IMR-90 (cell line): Measurements from ENCODE around the gene ZNRF4. TPM values are rescaled to one million over a fixed set of nuclear protein-coding genes. Genes with fewer than 3 reads are reported as not detected.

Source experiments
- ATAC-seq: fragments of 200-7000 bp; cut with Tn5 transposase; 2 replicates; pipeline ENCODE4 v1.9.1; 2020; ENCODE audit warnings: low read depth, mild to moderate bottlenecking, moderate library complexity
- BruUV-seq: library from RNA; stranded (reverse); fragments of 400-500 nt; replicated peaks from 2 replicates; lab custom pipeline; 2021; lab: Mats Ljungman, UMichigan
- CTCF ChIA-PET: fragments of 300-600 bp; formaldehyde crosslinking; extraction: SDS; loops from one replicate; lab custom pipeline; 2021; ENCODE audit warnings: antibody characterized with exemption; lab: Yijun Ruan, JAX
- POLR2A ChIA-PET: fragments of 300-600 bp; sonication (Branson Sonifier 250); formaldehyde crosslinking; loops from one replicate; lab custom pipeline; 2022; ENCODE audit warnings: antibody characterized with exemption; ENCODE audit not compliant: unreplicated experiment; lab: Charles Lee
- DNase-seq: peaks from one replicate; pipeline ENCODE4 v3.0.0; 2013
- H2AFZ ChIP-seq: replicated peaks from 2 replicates; pipeline ENCODE3; 2013; ENCODE audit warnings: low read length, mild to moderate bottlenecking; ENCODE audit not compliant: poor library complexity
- H2AK5ac ChIP-seq: 2 replicates; pipeline ENCODE4 v1.6.1; 2013; ENCODE audit warnings: low read depth, low read length, inconsistent platforms
- H2AK9ac ChIP-seq: replicated peaks from 2 replicates; pipeline ENCODE3; 2013; ENCODE audit warnings: mild to moderate bottlenecking, low read depth, low read length, moderate library complexity; ENCODE audit not compliant: poor library complexity
- H2BK120ac ChIP-seq: 2 replicates; pipeline ENCODE4 v1.6.1; 2013; ENCODE audit warnings: low read depth, low read length, inconsistent platforms
- H2BK15ac ChIP-seq: 3 replicates; pipeline ENCODE4 v1.6.1; 2013; ENCODE audit warnings: low read depth, low read length, inconsistent platforms
- H2BK20ac ChIP-seq: 2 replicates; pipeline ENCODE4 v1.6.1; 2013; ENCODE audit warnings: low read depth, mild to moderate bottlenecking, inconsistent platforms, low read length, moderate library complexity
- H2BK5ac ChIP-seq: 2 replicates; pipeline ENCODE4 v1.6.1; 2013; ENCODE audit warnings: mild to moderate bottlenecking, low read depth, low read length, inconsistent platforms; ENCODE audit not compliant: poor library complexity, severe bottlenecking
- H3K14ac ChIP-seq: replicated peaks from 2 replicates; pipeline ENCODE4 v1.6.1; 2013; ENCODE audit warnings: low read depth, low read length, inconsistent platforms
- H3K18ac ChIP-seq: 2 replicates; pipeline ENCODE4 v1.6.1; 2013; ENCODE audit warnings: low read depth, low read length, control low read depth
- H3K23ac ChIP-seq: 2 replicates; pipeline ENCODE4 v1.6.1; 2013; ENCODE audit warnings: low read depth, low read length, inconsistent platforms
- H3K27ac ChIP-seq: 2 replicates; pipeline ENCODE4 v1.5.1; 2013; ENCODE audit warnings: mild to moderate bottlenecking, control low read depth, low read length; ENCODE audit not compliant: insufficient read depth
- H3K27me3 ChIP-seq: 2 replicates; pipeline ENCODE4 v1.6.1; 2013; ENCODE audit warnings: low read length; ENCODE audit not compliant: control insufficient read depth, insufficient read depth
- H3K36me3 ChIP-seq: 2 replicates; pipeline ENCODE4 v1.6.1; 2013; ENCODE audit warnings: low read length, mixed read lengths; ENCODE audit not compliant: control insufficient read depth, insufficient read depth
- H3K4ac ChIP-seq: 2 replicates; pipeline ENCODE4 v1.6.1; 2013; ENCODE audit warnings: low read depth, low read length, inconsistent platforms
- H3K4me1 ChIP-seq: 2 replicates; pipeline ENCODE4 v1.6.1; 2013; ENCODE audit warnings: low read length, mixed read lengths; ENCODE audit not compliant: control insufficient read depth, insufficient read depth
- H3K4me2 ChIP-seq: 2 replicates; pipeline ENCODE4 v1.6.1; 2013; ENCODE audit warnings: low read depth, mild to moderate bottlenecking, control low read depth, low read length, moderate library complexity
- H3K4me3 ChIP-seq: 2 replicates; pipeline ENCODE4 v1.5.1; 2013; ENCODE audit warnings: low read depth, mild to moderate bottlenecking, control low read depth, low read length, moderate library complexity; ENCODE audit not compliant: insufficient read depth
- H3K56ac ChIP-seq: 2 replicates; pipeline ENCODE4 v1.6.1; 2013; ENCODE audit warnings: low read length, inconsistent platforms; ENCODE audit not compliant: insufficient read depth; ENCODE audit errors: extremely low read depth
- H3K79me1 ChIP-seq, 2 experiments: 2 replicates each; pipeline ENCODE4 v1.6.1; 2013; ENCODE audit warnings: low read length in 2 of 2, inconsistent platforms in 1 of 2, low read depth in 1 of 2
- H3K9ac ChIP-seq: 2 replicates; pipeline ENCODE4 v1.6.1; 2013; ENCODE audit warnings: low read depth, low read length, control low read depth
- H3K9me1 ChIP-seq: 2 replicates; pipeline ENCODE4 v1.6.1; 2013; ENCODE audit warnings: low read length, inconsistent platforms; ENCODE audit not compliant: insufficient read depth
- H3K9me3 ChIP-seq: 2 replicates; pipeline ENCODE4 v1.6.1; 2013; ENCODE audit warnings: low read length; ENCODE audit not compliant: control insufficient read depth, insufficient read depth
- H4K20me1 ChIP-seq: 2 replicates; pipeline ENCODE4 v1.6.1; 2013; ENCODE audit warnings: low read length, inconsistent platforms; ENCODE audit not compliant: insufficient read depth
- H4K5ac ChIP-seq: 2 replicates; pipeline ENCODE4 v1.6.1; 2013; ENCODE audit warnings: mild to moderate bottlenecking, low read depth, low read length, control low read depth
- H4K8ac ChIP-seq, 2 experiments: 2 replicates each; pipeline ENCODE4 v1.6.1; 2013; ENCODE audit warnings: low read depth in 2 of 2, low read length in 2 of 2, control low read depth in 1 of 2, inconsistent platforms in 1 of 2
- H4K91ac ChIP-seq: 2 replicates; pipeline ENCODE4 v1.6.1; 2013; ENCODE audit warnings: low read depth, low read length, inconsistent platforms; ENCODE audit not compliant: insufficient read depth
- BHLHE40 ChIP-seq: fragments of 150-350 bp; IDR thresholded peaks from 2 replicates; pipeline ENCODE4 v1.6.1; 2016; ENCODE audit warnings: mild to moderate bottlenecking, low read depth, low read length
- CEBPB ChIP-seq: IDR thresholded peaks from 2 replicates; pipeline ENCODE4 v1.6.1; 2012; ENCODE audit warnings: low read depth, low read length, improper control_type of control experiment
- CHD1 ChIP-seq: IDR thresholded peaks from 2 replicates; pipeline ENCODE4 v1.6.1; 2012; ENCODE audit warnings: low read depth, low read length, improper control_type of control experiment
- CTCF ChIP-seq: conservative IDR thresholded peaks from 2 replicates; pipeline ENCODE4 v1.5.1; 2012; ENCODE audit warnings: mild to moderate bottlenecking, low read depth, low read length, improper control_type of control experiment
- FOS ChIP-seq: fragments of 150-350 bp; IDR thresholded peaks from 2 replicates; pipeline ENCODE4 v1.6.1; 2016; ENCODE audit warnings: low read depth, low read length
- MAFK ChIP-seq: IDR thresholded peaks from 2 replicates; pipeline ENCODE4 v1.6.1; 2012; ENCODE audit warnings: low read depth, low read length, improper control_type of control experiment
- MAZ ChIP-seq: IDR thresholded peaks from 2 replicates; pipeline ENCODE4 v1.6.1; 2012; ENCODE audit warnings: low read depth, mild to moderate bottlenecking, low read length, improper control_type of control experiment, moderate library complexity, borderline replicate concordance
- MXI1 ChIP-seq: IDR thresholded peaks from 2 replicates; pipeline ENCODE4 v1.6.1; 2012; ENCODE audit warnings: low read depth, mild to moderate bottlenecking, low read length, moderate library complexity, borderline replicate concordance
- NFE2L2 ChIP-seq: fragments of 150-350 bp; IDR thresholded peaks from 2 replicates; pipeline ENCODE4 v1.6.1; 2016; ENCODE audit warnings: low read depth, mild to moderate bottlenecking, low read length
- RCOR1 ChIP-seq: IDR thresholded peaks from 2 replicates; pipeline ENCODE4 v1.6.1; 2012; ENCODE audit warnings: mild to moderate bottlenecking, low read length, improper control_type of control experiment; ENCODE audit not compliant: insufficient replicate concordance
- RFX5 ChIP-seq: IDR thresholded peaks from 2 replicates; pipeline ENCODE4 v1.8.0; 2012; ENCODE audit warnings: low read depth, mild to moderate bottlenecking, low read length, moderate library complexity
- SMC3 ChIP-seq: fragments of 150-350 bp; IDR thresholded peaks from 2 replicates; pipeline ENCODE4 v1.6.1; 2016; ENCODE audit warnings: low read depth, mild to moderate bottlenecking, antibody characterized with exemption, low read length, moderate library complexity
- USF2 ChIP-seq: fragments of 150-350 bp; IDR thresholded peaks from 2 replicates; pipeline ENCODE4 v1.6.1; 2017; ENCODE audit warnings: mild to moderate bottlenecking, antibody characterized with exemption, low read length, low read depth
- WGBS, 2 experiments: methylation state at CpG; one replicate each; pipeline versions ENCODE4 v1.1.5 to v1.1.7; 2013; ENCODE audit warnings: missing lambda C conversion rate in 2 of 2; ENCODE audit not compliant: insufficient read length in 1 of 2; ENCODE audit errors: extremely low coverage in 2 of 2; 5-methylcytosine and 5-hydroxymethylcytosine counted together
- dilution Hi-C: fragments of 300-500 bp; cut with HindIII; formaldehyde crosslinking; loops from one replicate; pipeline ENCODE4 v1.14.3; 2018; ENCODE audit warnings: low sequenced_read_pairs; ENCODE audit not compliant: unreplicated experiment
- in situ Hi-C: fragments of 300-500 bp; cut with MboI; formaldehyde crosslinking; loops from 3 replicates; pipeline ENCODE4 v1.14.3; 2019; ENCODE audit warnings: low sequenced_read_pairs, inconsistent platforms, mixed read lengths
- intact Hi-C: fragments of 100-400 bp; cut with micrococcal nuclease; formaldehyde crosslinking; loops from 2 replicates; pipeline ENCODE4 v1.10.0; 2022
- polyA plus RNA-seq, 3 experiments: library from polyadenylated mRNA; depleted of rRNA; stranded (reverse); fragments of >200 nt; gene quantifications; 2 replicates each; pipeline ENCODE4 v1.2.3, GENCODE V29; 2012; ENCODE audit warnings: low replicate concordance in 1 of 3
- total RNA-seq: library from RNA; depleted of rRNA; stranded (reverse); fragments of >200 nt; gene quantifications from 2 replicates; pipeline ENCODE4 v1.2.3, GENCODE V29; 2012

Gene ZNRF4
- total and polyA plus RNA-seq, 2 of the 4 experiments (the other 2 are of a cell fraction), result not detected

GRCh38 chr19:5485286-5485636 is 30.0 kb downstream of the ZNRF4 start:
- no peak overlapping the region for H2AK5ac ChIP-seq
- H2AFZ ChIP-seq, result no peak overlapping the region
- H3K56ac ChIP-seq, result no peak overlapping the region
- in situ Hi-C loops (no loop called here), intact Hi-C loops (no loop called here), dilution Hi-C loops (no loop called here)
- no peaks in the 10 kb centered on the region for H3K36me3 ChIP-seq
- POLR2A ChIA-PET, result no interaction called here
- H3K14ac ChIP-seq, result no peak overlapping the region
- no peak for TF ChIP-seq FOS
- no peak for TF ChIP-seq CTCF
- no peak for TF ChIP-seq NFE2L2
- no peak for TF ChIP-seq CHD1
- no peak for TF ChIP-seq BHLHE40
- TF ChIP-seq RCOR1, result no peak
- no peak for TF ChIP-seq MXI1
- TF ChIP-seq SMC3, result no peak
- no peak for TF ChIP-seq CEBPB
- TF ChIP-seq MAZ, result no peak
- TF ChIP-seq MAFK, result no peak
- TF ChIP-seq USF2, result no peak
- TF ChIP-seq RFX5, result no peak
- H4K20me1 ChIP-seq, result peaks cover 3% of the 10 kb centered on the region; the same call in 1 of the 2 replicates
- no peak overlapping the region for H2BK5ac ChIP-seq
- no peak overlapping the region for H2BK15ac ChIP-seq
- no peak overlapping the region for H4K8ac ChIP-seq
- BruUV-seq, result no TSS peak
- no peak overlapping the region for H4K91ac ChIP-seq
- H3K9me1 ChIP-seq, result no peaks in the 10 kb centered on the region
- DNase-seq, result no peak
- H3K4me3 ChIP-seq, result no peak overlapping the region
- H2BK120ac ChIP-seq, result no peak overlapping the region
- no peak overlapping the region for H4K5ac ChIP-seq
- no peak overlapping the region for H3K4me2 ChIP-seq
- no peak overlapping the region for H3K27ac ChIP-seq
- H3K23ac ChIP-seq, result no peak overlapping the region
- H2AK9ac ChIP-seq, result no peak overlapping the region
- H3K9me3 ChIP-seq, result peaks cover 11% of the 10 kb centered on the region
- no peak overlapping the region for H3K9ac ChIP-seq
- peaks cover 3% of the 10 kb centered on the region; the same call in 1 of the 2 replicates for H3K4me1 ChIP-seq
- CTCF ChIA-PET, result interaction anchor here (0.5 kb wide), 1 partner anchor 676 kb away, joined by 3 read pairs; no protein-coding TSS in a partner anchor
- H3K79me1 ChIP-seq, result no peaks in the 10 kb centered on the region
- 50% methylated on average over 1 of the region's 3 CpGs; no CpG with 5 or more reads in 1 of the 2 experiments for WGBS, 2 experiments
- H3K27me3 ChIP-seq, result peaks cover 19% of the 10 kb centered on the region
- H2BK20ac ChIP-seq, result no peak overlapping the region
- no peak overlapping the region for H3K18ac ChIP-seq
- no peak for ATAC-seq
- H3K4ac ChIP-seq, result no peak overlapping the region
